ENCODE data around the gene KCND3. TPM values are rescaled to one million over a fixed set of nuclear protein-coding genes. Genes with fewer than 3 reads are reported as not detected.
A peak's percentile ranks its signal among the peaks of the same experiment; 100 is the strongest.

The KCND3 gene
- total and polyA plus RNA-seq, 2 of the 4 experiments (the other 2 are of a cell fraction), result under 0.01 to 0.03 TPM

GRCh38 chr1:111729946-111730681 is 259.4 kb downstream of the KCND3 start:
- Histone ChIP-seq H3K23ac (ENCODE audit: low read depth, low read length) (no peak overlapping the region), H2BK5ac (ENCODE audit: low read depth, low read length, poor library complexity, severe bottlenecking) (no peak overlapping the region), H3K9me3 (ENCODE audit: control insufficient read depth, insufficient read depth, low read length) (no peaks in the 10 kb centered on the region), H3K9ac (ENCODE audit: low read depth, low read length) (no peak overlapping the region), H2AK5ac (ENCODE audit: low read depth, low read length) (no peak overlapping the region), H3K36me3 (ENCODE audit: control insufficient read depth, insufficient read depth, low read length) (peaks cover 5% of the 10 kb centered on the region; the same call in 1 of the 2 replicates), H4K8ac (ENCODE audit: low read depth in 2 of 2, low read length in 2 of 2) (no peak overlapping the region), H3K4me1 (ENCODE audit: control insufficient read depth, insufficient read depth, low read length) (peaks cover 11% of the 10 kb centered on the region), H3K27ac (ENCODE audit: insufficient read depth, low read length) (no peak overlapping the region), H2AFZ (replicated peaks; ENCODE audit: low read length, poor library complexity) (no peak overlapping the region), H4K91ac (ENCODE audit: insufficient read depth, low read depth, low read length) (no peak overlapping the region), H3K4me3 (ENCODE audit: insufficient read depth, low read depth, low read length) (no peak overlapping the region), H3K9me1 (ENCODE audit: insufficient read depth, low read length) (peaks cover 12% of the 10 kb centered on the region), H2BK15ac (ENCODE audit: low read depth, low read length) (no peak overlapping the region), H4K5ac (ENCODE audit: low read depth, low read length) (no peak overlapping the region), H2BK120ac (ENCODE audit: low read depth, low read length) (no peak overlapping the region), H3K79me1 (ENCODE audit: low read depth in 1 of 2, low read length in 2 of 2) (peaks cover 7 to 37% of the 10 kb centered on the region in 2 experiments; a peak in 2 of 4 replicates), H2AK9ac (replicated peaks; ENCODE audit: low read depth, low read length, poor library complexity) (no peak overlapping the region), H3K4me2 (ENCODE audit: low read depth, low read length) (no peak overlapping the region), H3K56ac (ENCODE audit: extremely low read depth, insufficient read depth, low read length) (no peak overlapping the region), H2BK20ac (ENCODE audit: low read depth, low read length) (no peak overlapping the region), H3K27me3 (ENCODE audit: control insufficient read depth, insufficient read depth, low read length) (no peaks in the 10 kb centered on the region), H4K20me1 (ENCODE audit: insufficient read depth, low read length) (peaks cover 4% of the 10 kb centered on the region; the same call in 1 of the 2 replicates), H3K14ac (replicated peaks; ENCODE audit: low read depth, low read length) (no peak overlapping the region), H3K18ac (ENCODE audit: low read depth, low read length) (no peak overlapping the region), H3K4ac (ENCODE audit: low read depth, low read length) (no peak overlapping the region)
- WGBS, 2 experiments (ENCODE audit: extremely low coverage in 2 of 2, insufficient read length in 1 of 2), result 71% methylated on average over 6 of the region's 7 CpGs; no CpG with 5 or more reads in 1 of the 2 experiments
- no TSS peak for BruUV-seq (replicated peaks)
- no peak for DNase-seq
- CTCF ChIA-PET, result no interaction called here
- TF ChIP-seq RFX5 (IDR thresholded peaks at IDR 0.05; ENCODE audit: low read depth, low read length) (no peak), BHLHE40 (IDR thresholded peaks at IDR 0.05; ENCODE audit: low read depth, low read length) (peak; percentile 30; the same call in 1 of the 2 replicates)
- in situ Hi-C loops (cut with MboI; ENCODE audit: low sequenced_read_pairs) (no loop called here), intact Hi-C loops (cut with micrococcal nuclease) (no loop called here), dilution Hi-C loops (cut with HindIII; ENCODE audit: low sequenced_read_pairs, unreplicated experiment) (no loop called here)
- POLR2A ChIA-PET (ENCODE audit: unreplicated experiment), result no interaction called here
- ATAC-seq (ENCODE audit: low read depth), result no peak

Data from IMR-90 (cell line).